ENCODE results near the gene TRIM71. TPM values are rescaled to one million over a fixed set of nuclear protein-coding genes. Genes with fewer than 3 reads are reported as not detected.

Gene TRIM71
- total and polyA plus RNA-seq, 2 of the 13 experiments (the other 11 are each of a cell fraction or from before 2014, with no cell fraction given) = 21.7 to 76.9 TPM

GRCh38 chr3:32869513-32870047 lies 51.8 kb downstream of the TRIM71 start:
- POLR2A ChIA-PET = no interaction called here
- CTCF ChIA-PET (ENCODE audit: low intra/inter-chr PET ratio, low total read pairs) = no interaction called here
- TF ChIP-seq ZBTB38 (CRISPR knock-in tag; IDR thresholded peaks at IDR 0.05) (0 out of 2 replicates have a peak, but pooled peaks have one; percentile 26), MBNL3 (CRISPR knock-in tag; conservative IDR thresholded peaks at IDR 0.05) (no peak), ZBTB8A (CRISPR knock-in tag; IDR thresholded peaks at IDR 0.05; ENCODE audit: borderline replicate concordance, low read depth) (no peak), NBN (conservative IDR thresholded peaks at IDR 0.05) (no peak), MZF1 (CRISPR knock-in tag; IDR thresholded peaks at IDR 0.05; ENCODE audit: borderline replicate concordance) (no peak), ISL2 (CRISPR knock-in tag; IDR thresholded peaks at IDR 0.05) (no peak), ZNF644 (CRISPR knock-in tag; IDR thresholded peaks at IDR 0.05; ENCODE audit: low read depth) (no peak), ZNF75D (CRISPR knock-in tag; IDR thresholded peaks at IDR 0.05; ENCODE audit: borderline replicate concordance) (no peak), FOXA1 (IDR thresholded peaks at IDR 0.05) (no peak), FOXA1 (CRISPR knock-in tag; IDR thresholded peaks at IDR 0.05) (no peak), ZNF883 (CRISPR knock-in tag; IDR thresholded peaks at IDR 0.05; ENCODE audit: not compliant biosample characterization) (no peak), RFXANK (CRISPR knock-in tag; IDR thresholded peaks at IDR 0.05) (no peak), ZNF224 (CRISPR knock-in tag; IDR thresholded peaks at IDR 0.05) (no peak), ZFY (CRISPR knock-in tag; IDR thresholded peaks at IDR 0.05) (no peak)
- TF ChIP-seq, protein P1, sequence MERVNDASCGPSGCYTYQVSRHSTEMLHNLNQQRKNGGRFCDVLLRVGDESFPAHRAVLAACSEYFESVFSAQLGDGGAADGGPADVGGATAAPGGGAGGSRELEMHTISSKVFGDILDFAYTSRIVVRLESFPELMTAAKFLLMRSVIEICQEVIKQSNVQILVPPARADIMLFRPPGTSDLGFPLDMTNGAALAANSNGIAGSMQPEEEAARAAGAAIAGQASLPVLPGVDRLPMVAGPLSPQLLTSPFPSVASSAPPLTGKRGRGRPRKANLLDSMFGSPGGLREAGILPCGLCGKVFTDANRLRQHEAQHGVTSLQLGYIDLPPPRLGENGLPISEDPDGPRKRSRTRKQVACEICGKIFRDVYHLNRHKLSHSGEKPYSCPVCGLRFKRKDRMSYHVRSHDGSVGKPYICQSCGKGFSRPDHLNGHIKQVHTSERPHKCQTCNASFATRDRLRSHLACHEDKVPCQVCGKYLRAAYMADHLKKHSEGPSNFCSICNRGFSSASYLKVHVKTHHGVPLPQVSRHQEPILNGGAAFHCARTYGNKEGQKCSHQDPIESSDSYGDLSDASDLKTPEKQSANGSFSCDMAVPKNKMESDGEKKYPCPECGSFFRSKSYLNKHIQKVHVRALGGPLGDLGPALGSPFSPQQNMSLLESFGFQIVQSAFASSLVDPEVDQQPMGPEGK (CRISPR knock-in tag; IDR thresholded peaks at IDR 0.05) = no peak
- TF ChIP-seq, protein P2, sequence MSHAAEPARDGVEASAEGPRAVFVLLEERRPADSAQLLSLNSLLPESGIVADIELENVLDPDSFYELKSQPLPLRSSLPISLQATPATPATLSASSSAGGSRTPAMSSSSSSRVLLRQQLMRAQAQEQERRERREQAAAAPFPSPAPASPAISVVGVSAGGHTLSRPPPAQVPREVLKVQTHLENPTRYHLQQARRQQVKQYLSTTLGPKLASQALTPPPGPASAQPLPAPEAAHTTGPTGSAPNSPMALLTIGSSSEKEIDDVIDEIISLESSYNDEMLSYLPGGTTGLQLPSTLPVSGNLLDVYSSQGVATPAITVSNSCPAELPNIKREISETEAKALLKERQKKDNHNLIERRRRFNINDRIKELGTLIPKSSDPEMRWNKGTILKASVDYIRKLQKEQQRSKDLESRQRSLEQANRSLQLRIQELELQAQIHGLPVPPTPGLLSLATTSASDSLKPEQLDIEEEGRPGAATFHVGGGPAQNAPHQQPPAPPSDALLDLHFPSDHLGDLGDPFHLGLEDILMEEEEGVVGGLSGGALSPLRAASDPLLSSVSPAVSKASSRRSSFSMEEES (CRISPR knock-in tag; IDR thresholded peaks at IDR 0.05) = no peak
- TF ChIP-seq, protein P3, sequence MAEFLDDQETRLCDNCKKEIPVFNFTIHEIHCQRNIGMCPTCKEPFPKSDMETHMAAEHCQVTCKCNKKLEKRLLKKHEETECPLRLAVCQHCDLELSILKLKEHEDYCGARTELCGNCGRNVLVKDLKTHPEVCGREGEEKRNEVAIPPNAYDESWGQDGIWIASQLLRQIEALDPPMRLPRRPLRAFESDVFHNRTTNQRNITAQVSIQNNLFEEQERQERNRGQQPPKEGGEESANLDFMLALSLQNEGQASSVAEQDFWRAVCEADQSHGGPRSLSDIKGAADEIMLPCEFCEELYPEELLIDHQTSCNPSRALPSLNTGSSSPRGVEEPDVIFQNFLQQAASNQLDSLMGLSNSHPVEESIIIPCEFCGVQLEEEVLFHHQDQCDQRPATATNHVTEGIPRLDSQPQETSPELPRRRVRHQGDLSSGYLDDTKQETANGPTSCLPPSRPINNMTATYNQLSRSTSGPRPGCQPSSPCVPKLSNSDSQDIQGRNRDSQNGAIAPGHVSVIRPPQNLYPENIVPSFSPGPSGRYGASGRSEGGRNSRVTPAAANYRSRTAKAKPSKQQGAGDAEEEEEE (CRISPR knock-in tag; IDR thresholded peaks at IDR 0.05; ENCODE audit: borderline replicate concordance) = no peak
- TF ChIP-seq, protein P4, sequence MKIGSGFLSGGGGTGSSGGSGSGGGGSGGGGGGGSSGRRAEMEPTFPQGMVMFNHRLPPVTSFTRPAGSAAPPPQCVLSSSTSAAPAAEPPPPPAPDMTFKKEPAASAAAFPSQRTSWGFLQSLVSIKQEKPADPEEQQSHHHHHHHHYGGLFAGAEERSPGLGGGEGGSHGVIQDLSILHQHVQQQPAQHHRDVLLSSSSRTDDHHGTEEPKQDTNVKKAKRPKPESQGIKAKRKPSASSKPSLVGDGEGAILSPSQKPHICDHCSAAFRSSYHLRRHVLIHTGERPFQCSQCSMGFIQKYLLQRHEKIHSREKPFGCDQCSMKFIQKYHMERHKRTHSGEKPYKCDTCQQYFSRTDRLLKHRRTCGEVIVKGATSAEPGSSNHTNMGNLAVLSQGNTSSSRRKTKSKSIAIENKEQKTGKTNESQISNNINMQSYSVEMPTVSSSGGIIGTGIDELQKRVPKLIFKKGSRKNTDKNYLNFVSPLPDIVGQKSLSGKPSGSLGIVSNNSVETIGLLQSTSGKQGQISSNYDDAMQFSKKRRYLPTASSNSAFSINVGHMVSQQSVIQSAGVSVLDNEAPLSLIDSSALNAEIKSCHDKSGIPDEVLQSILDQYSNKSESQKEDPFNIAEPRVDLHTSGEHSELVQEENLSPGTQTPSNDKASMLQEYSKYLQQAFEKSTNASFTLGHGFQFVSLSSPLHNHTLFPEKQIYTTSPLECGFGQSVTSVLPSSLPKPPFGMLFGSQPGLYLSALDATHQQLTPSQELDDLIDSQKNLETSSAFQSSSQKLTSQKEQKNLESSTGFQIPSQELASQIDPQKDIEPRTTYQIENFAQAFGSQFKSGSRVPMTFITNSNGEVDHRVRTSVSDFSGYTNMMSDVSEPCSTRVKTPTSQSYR (CRISPR knock-in tag; IDR thresholded peaks at IDR 0.05; ENCODE audit: borderline replicate concordance) = peak; percentile 26; the same call in 1 of the 2 replicates

More at GRCh38 chr3:32869513-32870047, 51.8 kb downstream of the TRIM71 start:
- Histone ChIP-seq H3K27me3 (ENCODE audit: control insufficient read depth in 1 of 2, insufficient read depth in 2 of 2, low read length in 2 of 2) (no peaks in the 10 kb centered on the region), H3K79me2 (ENCODE audit: insufficient read depth, low read length) (peaks cover 98% of the 10 kb centered on the region), H3K36me3 (replicated peaks in 1 of 2; ENCODE audit: control insufficient read depth in 1 of 2, insufficient read depth in 2 of 2, low read length in 2 of 2) (peaks cover 21 to 33% of the 10 kb centered on the region in 2 experiments), H3K4me2 (ENCODE audit: low read depth, low read length) (no peak overlapping the region), H3K4me3 (replicated peaks in 1 of 3; ENCODE audit: insufficient read depth in 1 of 3, low read depth in 2 of 3, low read length in 3 of 3) (peak overlapping the region in 1 of 3 experiments; percentile 7; a peak in 1 of 6 replicates), H3K9ac (ENCODE audit: insufficient read depth, low read depth, low read length) (no peak overlapping the region), H4K20me1 (ENCODE audit: insufficient read depth, low read length) (peaks cover 97% of the 10 kb centered on the region), H2AFZ (ENCODE audit: low read length) (no peak overlapping the region), H3K4me1 (ENCODE audit: insufficient read depth, low read length) (peaks cover 82% of the 10 kb centered on the region), H3K9me3 (ENCODE audit: low read length) (no peaks in the 10 kb centered on the region), H3K27ac (ENCODE audit: extremely low read length, insufficient read depth, low read length) (peak overlapping the region; percentile 34)
- intact Hi-C loops (cut with micrococcal nuclease; ENCODE audit: unreplicated experiment) = no loop called here
- FAIRE-seq (no peak), DNase-seq (ENCODE audit: low spot score) (no peak), ATAC-seq (peak; percentile 6; the same call in 1 of the 3 replicates)
- 52% methylated on average over 15 of the region's 15 CpGs for WGBS (ENCODE audit: low lambda C conversion rate)
- in situ Hi-C loops (cut with HindIII; ENCODE audit: extremely low pct_ligation_motif_present, low pct_unique_long_range_greater_than_20kb) = no loop called here
- BruUV-seq (replicated peaks) = no TSS peak

All from HepG2 (cell line).